Vagina (tissue), 2 donors: ENCODE results near the gene UBAP2L.
"Not testable (repeated sequence)": the region's sequence is repeated elsewhere in the genome, so short reads cannot be mapped to it uniquely, and the experiment has no call there.

ENCODE experiments used
- CTCF ChIP-seq, 3 experiments: fragments of 450-650 bp in 2 of 3; fragments of 200-600 bp in 1 of 3; sonication (generic) in 1 of 3; IDR thresholded peaks; one replicate each; pipeline ENCODE4 v1.5.1; 2017 to 2019; ENCODE audit warnings: antibody characterized with exemption in 3 of 3, mild to moderate bottlenecking in 2 of 3, moderate library complexity in 2 of 3
- POLR2A ChIP-seq, 2 donors: fragments of 450-650 bp; IDR thresholded peaks; one replicate each; pipeline ENCODE4 v1.6.1; 2017; ENCODE audit warnings: antibody characterized with exemption in 2 of 2, mild to moderate bottlenecking in 2 of 2, moderate library complexity in 2 of 2
- POLR2AphosphoS5 ChIP-seq, 2 donors: sonication (generic); formaldehyde crosslinking; IDR thresholded peaks; one replicate each; pipeline ENCODE4 v1.9.0; 2017; ENCODE audit warnings: antibody characterized with exemption in 2 of 2, mild to moderate bottlenecking in 2 of 2, low read depth in 1 of 2; ENCODE audit not compliant: insufficient read depth in 1 of 2

- TF ChIP-seq POLR2A (IDR thresholded peaks at IDR 0.05); CTCF (IDR thresholded peaks at IDR 0.05); POLR2AphosphoS5 (IDR thresholded peaks at IDR 0.05; ENCODE audit: insufficient read depth in 1 of 2, low read depth in 1 of 2): not testable (repeated sequence)
These were observed 88.4 kb downstream of the UBAP2L start for GRCh38 chr1:154309136-154309535.
